Adrenal gland (tissue), 5 donors: ENCODE data around the gene SBK2.

Experiments
- CTCF ChIP-seq, 6 experiments: fragments of 450-650 bp in 4 of 6; fragments of 200-600 bp in 2 of 6; sonication (generic) in 1 of 6; IDR thresholded peaks; 1 replicate in 5 of 6; 2 replicates in 1 of 6; pipeline versions ENCODE4 v1.5.1 to v1.8.0; 2016 to 2021; ENCODE audit warnings: antibody characterized with exemption in 6 of 6, mild to moderate bottlenecking in 2 of 6, moderate library complexity in 1 of 6
- POLR2A ChIP-seq, 2 donors: fragments of 450-650 bp; IDR thresholded peaks; one replicate each; pipeline ENCODE4 v1.6.1; 2017; ENCODE audit warnings: antibody characterized with exemption in 2 of 2, mild to moderate bottlenecking in 2 of 2, moderate library complexity in 1 of 2
- donor health status: DM: no; HTN: no; CAD: no.

- TF ChIP-seq CTCF (IDR thresholded peaks at IDR 0.05) = no peak
- TF ChIP-seq POLR2A (IDR thresholded peaks at IDR 0.05) = no peak
Observed at GRCh38 chr19:55535965-55536350, 975 bp downstream of the SBK2 start.
